ENCODE measurements around the gene HDAC4. TPM values are rescaled to one million over a fixed set of nuclear protein-coding genes. Genes with fewer than 3 reads are reported as not detected.

The HDAC4 gene
- total RNA-seq, 1 donor, result 28.3 TPM

DNA sequence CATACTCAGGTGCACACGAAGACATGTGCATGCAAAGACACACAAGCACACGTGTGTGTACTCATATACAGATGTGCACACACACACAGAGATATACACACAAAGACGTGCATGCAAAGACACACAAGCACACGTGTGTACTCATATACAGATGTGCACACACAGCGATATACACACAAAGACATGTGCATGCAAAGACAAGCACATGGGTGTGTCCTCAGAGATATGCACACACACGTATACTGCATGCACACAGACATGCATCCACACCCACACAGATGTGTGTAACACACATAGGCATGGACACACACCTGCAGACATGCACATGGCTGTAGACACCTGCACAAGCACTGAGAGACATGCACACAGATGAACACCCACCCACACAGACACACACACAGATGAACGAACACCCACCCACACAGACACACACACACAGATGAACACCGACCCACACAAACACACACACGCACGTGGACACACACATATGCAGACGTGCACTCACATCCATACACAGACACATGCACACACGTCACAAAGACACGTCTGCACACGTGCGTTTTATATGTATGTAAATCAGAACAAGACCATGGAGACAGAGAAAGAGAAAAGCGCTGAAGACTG is 321.0 kb downstream of the HDAC4 start:
- no peak overlapping the region for H3K4me3 ChIP-seq (ENCODE audit: low read depth, low read length)
- TF ChIP-seq, protein P1, sequence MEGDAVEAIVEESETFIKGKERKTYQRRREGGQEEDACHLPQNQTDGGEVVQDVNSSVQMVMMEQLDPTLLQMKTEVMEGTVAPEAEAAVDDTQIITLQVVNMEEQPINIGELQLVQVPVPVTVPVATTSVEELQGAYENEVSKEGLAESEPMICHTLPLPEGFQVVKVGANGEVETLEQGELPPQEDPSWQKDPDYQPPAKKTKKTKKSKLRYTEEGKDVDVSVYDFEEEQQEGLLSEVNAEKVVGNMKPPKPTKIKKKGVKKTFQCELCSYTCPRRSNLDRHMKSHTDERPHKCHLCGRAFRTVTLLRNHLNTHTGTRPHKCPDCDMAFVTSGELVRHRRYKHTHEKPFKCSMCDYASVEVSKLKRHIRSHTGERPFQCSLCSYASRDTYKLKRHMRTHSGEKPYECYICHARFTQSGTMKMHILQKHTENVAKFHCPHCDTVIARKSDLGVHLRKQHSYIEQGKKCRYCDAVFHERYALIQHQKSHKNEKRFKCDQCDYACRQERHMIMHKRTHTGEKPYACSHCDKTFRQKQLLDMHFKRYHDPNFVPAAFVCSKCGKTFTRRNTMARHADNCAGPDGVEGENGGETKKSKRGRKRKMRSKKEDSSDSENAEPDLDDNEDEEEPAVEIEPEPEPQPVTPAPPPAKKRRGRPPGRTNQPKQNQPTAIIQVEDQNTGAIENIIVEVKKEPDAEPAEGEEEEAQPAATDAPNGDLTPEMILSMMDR (IDR thresholded peaks at IDR 0.05; ENCODE audit: insufficient read depth, low read length), result no peak
- no peak for DNase-seq (ENCODE audit: low read depth)

DNA sequence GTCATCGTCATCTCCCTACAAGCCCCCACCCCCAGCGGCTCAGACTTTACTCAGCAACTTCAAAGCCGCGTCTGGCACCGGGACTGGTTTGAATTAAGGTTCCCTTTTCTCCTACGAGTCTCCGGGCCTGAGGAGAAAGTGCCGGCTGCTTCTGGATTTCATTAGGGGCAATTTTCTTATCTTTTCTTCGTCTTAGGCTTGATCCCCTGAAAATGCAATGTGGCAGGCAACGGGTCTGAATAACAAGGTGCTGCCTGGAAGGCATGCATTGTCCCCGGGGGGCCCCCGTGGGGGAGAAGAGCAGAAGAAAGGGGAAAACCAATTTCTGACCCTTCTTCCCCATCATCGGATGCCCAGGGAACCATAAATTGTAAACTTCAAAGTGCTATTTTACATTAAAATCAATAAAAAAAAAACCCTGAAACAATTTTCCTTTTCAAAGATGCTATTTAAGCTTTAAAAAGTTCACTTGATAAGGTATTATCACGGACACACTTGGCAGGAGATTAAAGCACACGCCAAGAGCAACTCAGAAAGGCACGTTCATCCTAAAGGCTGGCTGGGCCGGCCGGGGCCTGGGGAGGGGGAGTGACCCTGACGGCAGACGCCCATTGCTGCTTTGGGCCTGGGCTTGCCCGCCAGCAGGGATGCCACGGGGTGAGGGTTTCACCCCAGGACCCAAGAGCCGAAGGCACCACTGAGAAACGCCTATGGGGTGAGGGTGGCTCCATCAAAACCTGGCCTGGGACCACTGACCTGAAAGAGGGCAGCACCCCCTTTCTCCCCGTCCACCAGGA is 322.5 kb downstream of the HDAC4 start:
- no peak for DNase-seq (ENCODE audit: low read depth)
- TF ChIP-seq, protein P1 (IDR thresholded peaks at IDR 0.05; ENCODE audit: insufficient read depth, low read length), result no peak
- H3K4me3 ChIP-seq (ENCODE audit: low read depth, low read length), result no peak overlapping the region

DNA sequence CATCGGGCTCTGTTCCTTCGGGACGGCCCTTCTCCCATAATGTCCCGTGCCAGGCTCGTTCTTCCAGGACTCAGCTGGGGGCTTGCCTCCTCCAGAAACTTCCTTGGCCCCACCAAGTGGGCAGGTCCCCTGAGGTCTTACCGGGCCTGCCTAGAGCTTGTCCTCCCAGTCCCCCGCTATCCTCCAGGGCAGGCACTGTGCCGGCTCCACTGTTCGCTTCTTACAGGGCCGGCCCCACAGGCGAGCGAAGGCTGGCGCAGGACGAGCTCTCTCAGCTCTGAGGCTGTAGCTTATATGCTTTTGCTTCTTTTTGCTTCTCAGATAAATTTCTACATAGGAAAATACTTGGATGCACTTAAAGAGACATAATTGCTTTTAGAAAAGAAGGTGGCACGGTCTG is 323.6 kb downstream of the HDAC4 start:
- H3K4me3 ChIP-seq (ENCODE audit: low read depth, low read length), result no peak overlapping the region
- TF ChIP-seq, protein P1 (IDR thresholded peaks at IDR 0.05; ENCODE audit: insufficient read depth, low read length), result no peak
- no peak for DNase-seq (ENCODE audit: low read depth)

DNA sequence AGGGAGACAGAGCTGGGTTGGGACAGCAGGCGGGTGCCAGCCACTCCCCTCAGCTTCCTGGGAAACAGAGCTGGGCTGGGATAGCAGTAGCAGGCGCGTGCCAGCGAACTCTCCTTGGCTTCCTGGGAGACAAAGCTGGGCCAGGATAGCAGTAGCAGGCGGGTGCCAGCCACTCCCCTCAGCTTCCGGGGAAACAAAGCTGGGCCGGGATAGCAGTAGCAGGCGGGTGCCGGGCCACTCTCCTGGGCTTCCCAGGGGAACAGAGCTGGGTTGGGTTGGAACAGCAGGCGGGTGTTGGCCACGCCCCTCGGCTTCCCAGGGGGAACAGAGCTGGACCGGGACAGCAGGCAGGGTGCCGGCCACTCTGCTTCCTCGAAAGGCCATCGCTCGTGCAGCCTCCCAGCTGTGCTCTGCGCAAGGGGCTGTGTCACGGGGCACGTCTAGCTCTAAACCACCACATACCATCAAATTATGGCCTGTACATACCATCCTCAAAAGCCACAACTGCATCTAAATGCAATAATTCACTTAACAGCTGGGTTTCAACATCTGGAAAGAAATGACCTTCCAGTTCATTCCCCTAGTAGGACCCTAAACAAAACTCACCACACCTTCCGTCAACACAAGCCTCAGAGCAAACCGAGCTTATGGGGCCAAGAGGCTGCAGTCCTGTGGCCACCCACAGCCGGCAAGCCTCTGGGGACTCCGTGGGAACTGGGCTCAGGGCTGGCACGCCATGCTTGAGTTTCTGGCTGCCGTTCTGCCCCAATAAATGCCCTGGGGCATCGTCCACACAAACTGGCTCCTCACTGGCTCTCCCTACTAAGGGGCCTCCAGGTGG is 324.7 kb downstream of the HDAC4 start:
- no peak for DNase-seq (ENCODE audit: low read depth)
- TF ChIP-seq, protein P1 (IDR thresholded peaks at IDR 0.05; ENCODE audit: insufficient read depth, low read length), result no peak
- H3K4me3 ChIP-seq (ENCODE audit: low read depth, low read length), result no peak overlapping the region

DNA sequence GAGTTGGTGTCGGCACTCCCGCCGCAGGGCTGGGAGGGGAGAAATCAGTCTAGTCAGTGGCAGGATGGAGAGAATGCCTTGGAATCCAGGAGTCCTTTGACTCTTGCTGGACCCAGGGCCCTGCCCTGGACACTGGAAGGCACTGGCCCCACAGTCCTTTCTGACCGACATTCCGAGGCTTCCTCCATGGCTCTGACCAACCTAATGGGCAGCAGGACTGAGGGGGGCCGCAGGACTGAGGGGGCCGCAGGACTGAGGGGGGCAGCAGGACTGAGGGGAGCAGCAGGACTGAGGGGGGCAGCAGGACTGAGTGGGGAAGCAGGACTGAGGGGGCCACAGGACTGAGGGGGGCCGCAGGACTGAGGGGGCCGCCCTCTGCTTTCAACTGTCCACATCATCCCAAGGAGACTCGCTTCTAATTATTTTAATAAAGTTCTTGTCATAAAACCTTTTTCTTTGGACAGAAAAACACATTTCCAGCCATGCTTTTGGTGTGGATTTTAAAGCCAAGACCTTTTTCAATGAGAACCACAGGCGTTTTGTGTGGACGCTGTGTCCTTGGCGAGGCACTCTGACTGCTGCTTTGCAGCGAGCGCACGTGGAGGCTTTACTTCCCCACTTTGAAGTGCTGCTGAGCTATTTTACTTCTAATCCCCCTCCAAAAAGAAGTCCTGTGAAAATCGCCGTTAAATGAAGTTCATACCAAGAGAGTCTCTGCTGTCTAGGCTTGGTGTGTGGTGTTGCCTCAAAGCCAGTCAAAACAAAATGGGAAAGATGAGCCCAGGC is 326.9 kb downstream of the HDAC4 start:
- TF ChIP-seq, protein P1 (IDR thresholded peaks at IDR 0.05; ENCODE audit: insufficient read depth, low read length), result no peak
- no peak overlapping the region for H3K4me3 ChIP-seq (ENCODE audit: low read depth, low read length)
- DNase-seq (ENCODE audit: low read depth), result no peak

DNA sequence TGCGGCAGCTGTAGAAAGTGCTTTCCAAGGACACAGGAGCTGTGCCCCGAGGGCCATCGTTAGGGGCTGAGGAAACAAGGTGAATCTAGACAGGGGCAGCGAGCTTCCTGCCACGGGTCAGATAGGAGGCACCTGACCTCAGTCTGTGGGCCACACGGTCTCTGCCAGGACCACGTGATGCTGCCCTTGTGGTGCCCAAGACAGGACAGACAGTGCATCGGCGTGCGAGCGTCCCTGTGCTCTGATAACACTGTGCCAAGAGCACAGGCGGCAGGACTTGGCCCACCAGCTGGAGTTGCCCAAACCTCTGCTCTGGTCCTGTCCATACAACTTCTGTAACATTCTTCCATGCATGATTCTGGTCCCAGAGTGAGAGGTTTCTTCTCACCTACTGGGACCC is 327.6 kb downstream of the HDAC4 start:
- TF ChIP-seq, protein P1 (IDR thresholded peaks at IDR 0.05; ENCODE audit: insufficient read depth, low read length), result no peak
- H3K4me3 ChIP-seq (ENCODE audit: low read depth, low read length), result no peak overlapping the region
- DNase-seq (ENCODE audit: low read depth), result no peak

All from fibroblast of the aortic adventitia (primary cell).